ENCODE results near the gene RBM4B.

The RBM4B gene

GRCh38 chr11:66713746-66714480 lies 36.2 kb upstream of the RBM4B start:
- TF ChIP-seq POLR2AphosphoS5 (IDR thresholded peaks at IDR 0.05; ENCODE audit: low read depth, low read length), result no peak
- TF ChIP-seq, protein P1, sequence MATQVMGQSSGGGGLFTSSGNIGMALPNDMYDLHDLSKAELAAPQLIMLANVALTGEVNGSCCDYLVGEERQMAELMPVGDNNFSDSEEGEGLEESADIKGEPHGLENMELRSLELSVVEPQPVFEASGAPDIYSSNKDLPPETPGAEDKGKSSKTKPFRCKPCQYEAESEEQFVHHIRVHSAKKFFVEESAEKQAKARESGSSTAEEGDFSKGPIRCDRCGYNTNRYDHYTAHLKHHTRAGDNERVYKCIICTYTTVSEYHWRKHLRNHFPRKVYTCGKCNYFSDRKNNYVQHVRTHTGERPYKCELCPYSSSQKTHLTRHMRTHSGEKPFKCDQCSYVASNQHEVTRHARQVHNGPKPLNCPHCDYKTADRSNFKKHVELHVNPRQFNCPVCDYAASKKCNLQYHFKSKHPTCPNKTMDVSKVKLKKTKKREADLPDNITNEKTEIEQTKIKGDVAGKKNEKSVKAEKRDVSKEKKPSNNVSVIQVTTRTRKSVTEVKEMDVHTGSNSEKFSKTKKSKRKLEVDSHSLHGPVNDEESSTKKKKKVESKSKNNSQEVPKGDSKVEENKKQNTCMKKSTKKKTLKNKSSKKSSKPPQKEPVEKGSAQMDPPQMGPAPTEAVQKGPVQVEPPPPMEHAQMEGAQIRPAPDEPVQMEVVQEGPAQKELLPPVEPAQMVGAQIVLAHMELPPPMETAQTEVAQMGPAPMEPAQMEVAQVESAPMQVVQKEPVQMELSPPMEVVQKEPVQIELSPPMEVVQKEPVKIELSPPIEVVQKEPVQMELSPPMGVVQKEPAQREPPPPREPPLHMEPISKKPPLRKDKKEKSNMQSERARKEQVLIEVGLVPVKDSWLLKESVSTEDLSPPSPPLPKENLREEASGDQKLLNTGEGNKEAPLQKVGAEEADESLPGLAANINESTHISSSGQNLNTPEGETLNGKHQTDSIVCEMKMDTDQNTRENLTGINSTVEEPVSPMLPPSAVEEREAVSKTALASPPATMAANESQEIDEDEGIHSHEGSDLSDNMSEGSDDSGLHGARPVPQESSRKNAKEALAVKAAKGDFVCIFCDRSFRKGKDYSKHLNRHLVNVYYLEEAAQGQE (IDR thresholded peaks at IDR 0.05; ENCODE audit: insufficient read depth in 1 of 2, low read depth in 2 of 2, low read length in 2 of 2), result no peak
- TF ChIP-seq FOXP2 (optimal IDR thresholded peaks at IDR 0.05; ENCODE audit: borderline replicate concordance, extremely low read depth, extremely low read length, insufficient read depth), result no peak
- TF ChIP-seq SIN3A (IDR thresholded peaks at IDR 0.05; ENCODE audit: borderline replicate concordance, insufficient read depth, low read length), result no peak
- TF ChIP-seq TAF1 (IDR thresholded peaks at IDR 0.05; ENCODE audit: borderline replicate concordance, insufficient read depth, low read length), result no peak

DNA sequence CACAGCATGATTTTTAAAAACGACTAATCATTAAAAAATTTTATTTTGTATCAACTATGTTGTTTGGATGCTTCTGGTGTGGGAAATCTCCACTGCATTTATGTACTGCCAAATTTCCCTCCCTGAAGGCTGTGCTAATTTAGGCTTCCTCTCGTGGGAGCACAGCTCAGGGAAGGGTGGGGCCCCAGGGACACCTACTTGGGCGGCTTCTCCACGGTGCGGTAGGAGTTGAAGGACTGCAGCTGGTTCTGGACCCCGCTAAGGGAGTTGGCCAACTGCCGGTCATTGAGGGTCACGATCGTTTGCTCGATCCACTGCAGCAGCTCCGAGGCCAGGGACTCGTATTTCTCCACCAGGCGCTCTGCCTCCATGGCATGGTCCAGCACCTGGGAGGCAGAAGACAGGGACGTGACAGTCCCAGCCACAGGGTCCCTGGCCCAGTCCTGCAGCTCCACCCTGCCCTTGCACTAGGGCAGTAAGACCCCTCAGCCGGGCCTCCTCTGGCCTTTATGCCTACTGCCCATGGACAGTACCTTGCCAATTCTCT lies 32.8 kb upstream of the RBM4B start:
- TF ChIP-seq TAF1 (IDR thresholded peaks at IDR 0.05; ENCODE audit: borderline replicate concordance, insufficient read depth, low read length), result no peak
- TF ChIP-seq, protein P1 (IDR thresholded peaks at IDR 0.05; ENCODE audit: insufficient read depth in 1 of 2, low read depth in 2 of 2, low read length in 2 of 2), result no peak
- no peak for TF ChIP-seq SIN3A (IDR thresholded peaks at IDR 0.05; ENCODE audit: borderline replicate concordance, insufficient read depth, low read length)
- no peak for TF ChIP-seq FOXP2 (optimal IDR thresholded peaks at IDR 0.05; ENCODE audit: borderline replicate concordance, extremely low read depth, extremely low read length, insufficient read depth)
- TF ChIP-seq POLR2AphosphoS5 (IDR thresholded peaks at IDR 0.05; ENCODE audit: low read depth, low read length), result no peak

DNA sequence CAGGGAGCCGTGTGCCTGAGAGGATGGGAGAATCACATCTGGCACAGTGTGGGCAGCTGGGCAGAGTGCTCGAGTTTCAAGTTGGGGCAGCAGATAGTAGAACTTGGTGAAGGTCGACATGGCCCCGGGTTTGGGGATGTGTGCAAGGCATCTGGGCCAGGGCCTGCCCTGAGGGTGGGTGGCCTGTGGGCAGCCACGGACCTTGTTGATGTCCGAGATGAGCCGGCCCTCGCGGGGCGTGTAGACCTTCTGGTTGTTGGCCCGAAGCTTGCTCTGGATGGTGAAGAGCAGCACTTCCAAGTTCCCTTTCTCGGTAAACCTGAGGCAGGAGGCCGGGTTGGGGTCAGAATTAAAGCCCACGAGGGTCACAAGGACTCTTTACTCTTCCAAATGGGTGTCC lies 31.0 kb upstream of the RBM4B start:
- TF ChIP-seq SIN3A (IDR thresholded peaks at IDR 0.05; ENCODE audit: borderline replicate concordance, insufficient read depth, low read length), result no peak
- TF ChIP-seq, protein P1 (IDR thresholded peaks at IDR 0.05; ENCODE audit: insufficient read depth in 1 of 2, low read depth in 2 of 2, low read length in 2 of 2), result no peak

- TF ChIP-seq TAF1 (IDR thresholded peaks at IDR 0.05; ENCODE audit: borderline replicate concordance, insufficient read depth, low read length) (no peak), FOXP2 (optimal IDR thresholded peaks at IDR 0.05; ENCODE audit: borderline replicate concordance, extremely low read depth, extremely low read length, insufficient read depth) (no peak), SIN3A (IDR thresholded peaks at IDR 0.05; ENCODE audit: borderline replicate concordance, insufficient read depth, low read length) (no peak), POLR2AphosphoS5 (IDR thresholded peaks at IDR 0.05; ENCODE audit: low read depth, low read length) (no peak)
- TF ChIP-seq, protein P1 (IDR thresholded peaks at IDR 0.05; ENCODE audit: insufficient read depth in 1 of 2, low read depth in 2 of 2, low read length in 2 of 2), result no peak
These were observed 30.4 kb upstream of the RBM4B start for GRCh38 chr11:66708094-66708493.

Measured in PFSK-1 (cell line).